GM18909 (cell line): ENCODE data around the gene OXGR1.
A peak's percentile ranks its signal among the peaks of the same experiment; 100 is the strongest.
"Not testable (repeated sequence)": the region's sequence is repeated elsewhere in the genome, so short reads cannot be mapped to it uniquely, and the experiment has no call there.

Experiments
- ATAC-seq: cut with Tn5 transposase; IDR thresholded peaks from one replicate; pipeline ENCODE4 v1.9.1; 2021; ENCODE audit warnings: mild to moderate bottlenecking; ENCODE audit not compliant: unreplicated experiment, poor library complexity

OXGR1 gene

GRCh38 chr13:97008643-97009042 lies 14.4 kb upstream of the OXGR1 start:
- ATAC-seq = no peak

- no peak for ATAC-seq
Measured at GRCh38 chr13:97005625-97006262, 11.5 kb upstream of the OXGR1 start.

- no peak for ATAC-seq
Measured at GRCh38 chr13:97004886-97005285, 10.6 kb upstream of the OXGR1 start.

- ATAC-seq = no peak
Measured at GRCh38 chr13:97004096-97004876, 10.0 kb upstream of the OXGR1 start.

GRCh38 chr13:97003071-97003470 lies 8.8 kb upstream of the OXGR1 start:
- ATAC-seq = no peak

- no peak for ATAC-seq
Measured at GRCh38 chr13:97002581-97002980, 8.3 kb upstream of the OXGR1 start.

GRCh38 chr13:97001636-97002035 lies 7.4 kb upstream of the OXGR1 start:
- no peak for ATAC-seq

- ATAC-seq = no peak
Measured at GRCh38 chr13:97000295-97000925, 6.1 kb upstream of the OXGR1 start.

- no peak for ATAC-seq
Measured at GRCh38 chr13:96999091-96999490, 4.8 kb upstream of the OXGR1 start.

GRCh38 chr13:96998051-96998450 lies 3.8 kb upstream of the OXGR1 start:
- no peak for ATAC-seq

GRCh38 chr13:96996886-96997285 lies 2.6 kb upstream of the OXGR1 start:
- ATAC-seq = no peak

GRCh38 chr13:96996107-96996506 lies 1.8 kb upstream of the OXGR1 start:
- no peak for ATAC-seq

GRCh38 chr13:96994858-96995243 lies 575 bp upstream of the OXGR1 start:
- ATAC-seq = no peak

GRCh38 chr13:96993634-96994016 lies 651 bp downstream of the OXGR1 start:
- no peak for ATAC-seq

GRCh38 chr13:96992633-96993032 lies 1.6 kb downstream of the OXGR1 start:
- ATAC-seq = no peak

- ATAC-seq = no peak
Measured at GRCh38 chr13:96991072-96991471, 3.2 kb downstream of the OXGR1 start.

- no peak for ATAC-seq
Measured at GRCh38 chr13:96988441-96988840, 5.8 kb downstream of the OXGR1 start.

- ATAC-seq = peak; percentile 100
Measured at GRCh38 chr13:96984051-96984508, 10.2 kb downstream of the OXGR1 start.

- ATAC-seq = no peak
Measured at GRCh38 chr13:96982672-96983071, 11.6 kb downstream of the OXGR1 start.

- not testable (repeated sequence) for ATAC-seq
Measured at GRCh38 chr13:96979861-96980260, 14.4 kb downstream of the OXGR1 start.

- no peak for ATAC-seq
Measured at GRCh38 chr13:96968027-96968426, 26.2 kb downstream of the OXGR1 start.
